Keratinocyte (primary cell): Measurements from ENCODE around the gene UBE2J2. TPM values are rescaled to one million over a fixed set of nuclear protein-coding genes. Genes with fewer than 3 reads are reported as not detected.

ENCODE experiments used
- DNase-seq: peaks from one replicate; pipeline ENCODE4 v3.0.0-alpha.2; 2011; ENCODE audit warnings: low read depth, missing footprints, low spot score
- FAIRE-seq: peaks from 2 replicates; lab custom pipeline; 2011; peaks lifted over from hg19 to GRCh38; lab: Jason Lieb, UNC
- H2AFZ ChIP-seq: 2 replicates; pipeline ENCODE4 v1.6.0; 2012; ENCODE audit warnings: low read length, control low read depth, inconsistent platforms; ENCODE audit not compliant: control insufficient read depth
- H3K27ac ChIP-seq: 2 replicates; pipeline ENCODE4 v1.5.1; 2011; ENCODE audit warnings: low read length; ENCODE audit not compliant: control insufficient read depth, insufficient read depth
- H3K27me3 ChIP-seq: 3 replicates; pipeline ENCODE4 v1.6.0; 2011; ENCODE audit warnings: low read length; ENCODE audit not compliant: control insufficient read depth, insufficient read depth; ENCODE audit errors: extremely low read depth
- H3K36me3 ChIP-seq, 2 experiments: 2 replicates in 1 of 2; 3 replicates in 1 of 2; pipeline ENCODE4 v1.5.1; 2011; ENCODE audit warnings: low read length in 2 of 2, mild to moderate bottlenecking in 1 of 2; ENCODE audit not compliant: control insufficient read depth in 2 of 2, insufficient read depth in 2 of 2; ENCODE audit errors: extremely low read depth in 1 of 2
- H3K4me1 ChIP-seq: 3 replicates; pipeline ENCODE4 v1.5.1; 2011; ENCODE audit warnings: low read length; ENCODE audit not compliant: control insufficient read depth, insufficient read depth; ENCODE audit errors: extremely low read depth
- H3K4me2 ChIP-seq: 3 replicates; pipeline ENCODE4 v1.6.0; 2011; ENCODE audit warnings: low read depth, low read length; ENCODE audit not compliant: control insufficient read depth, insufficient read depth; ENCODE audit errors: extremely low read depth
- H3K4me3 ChIP-seq, 3 experiments: fragments of 200-600 bp in 1 of 3; sonication (generic) in 1 of 3; 2 replicates in 2 of 3; 3 replicates in 1 of 3; pipeline ENCODE4 v1.5.1; 2011 to 2016; ENCODE audit warnings: low read length in 3 of 3, mild to moderate bottlenecking in 3 of 3, control low read depth in 2 of 3, inconsistent platforms in 1 of 3, low read depth in 1 of 3, mixed read lengths in 1 of 3, mixed run types in 1 of 3, moderate library complexity in 1 of 3; ENCODE audit not compliant: control insufficient read depth in 2 of 3, insufficient read depth in 2 of 3; ENCODE audit errors: extremely low read depth in 1 of 3
- H3K79me2 ChIP-seq: 2 replicates; pipeline ENCODE4 v1.6.0; 2012; ENCODE audit warnings: low read length; ENCODE audit not compliant: control insufficient read depth, insufficient read depth
- H3K9ac ChIP-seq: 3 replicates; pipeline ENCODE4 v1.6.0; 2011; ENCODE audit warnings: low read length; ENCODE audit not compliant: control insufficient read depth, insufficient read depth; ENCODE audit errors: extremely low read depth
- H3K9me1 ChIP-seq: 3 replicates; pipeline ENCODE4 v1.6.0; 2011; ENCODE audit warnings: low read length; ENCODE audit not compliant: control insufficient read depth, insufficient read depth; ENCODE audit errors: extremely low read depth
- H3K9me3 ChIP-seq: 2 replicates; pipeline ENCODE4 v1.5.1; 2012; ENCODE audit warnings: low read depth, low read length; ENCODE audit not compliant: control insufficient read depth
- H4K20me1 ChIP-seq: 3 replicates; pipeline ENCODE4 v1.6.0; 2011; ENCODE audit warnings: low read length; ENCODE audit not compliant: control insufficient read depth, insufficient read depth; ENCODE audit errors: extremely low read depth
- CTCF ChIP-seq, 3 experiments: IDR thresholded peaks in 1 of 3; conservative IDR thresholded peaks in 1 of 3; optimal IDR thresholded peaks in 1 of 3; 2 replicates in 2 of 3; 3 replicates in 1 of 3; pipeline versions ENCODE3 to v1.5.1; 2011; ENCODE audit warnings: low read length in 3 of 3, mild to moderate bottlenecking in 3 of 3, moderate library complexity in 2 of 3, control low read depth in 1 of 3, inconsistent platforms in 1 of 3; ENCODE audit not compliant: insufficient read depth in 2 of 3; ENCODE audit errors: extremely low read depth in 1 of 3
- EZH2 ChIP-seq: IDR thresholded peaks from one replicate; pipeline ENCODE4 v1.6.1; 2012; ENCODE audit warnings: inconsistent platforms, mild to moderate bottlenecking, low read length, moderate library complexity
- dilution Hi-C: fragments of 300-500 bp; cut with MboI; formaldehyde crosslinking; loops from one replicate; pipeline ENCODE4 v1.7.0; 2020; ENCODE audit warnings: low sequenced_read_pairs; ENCODE audit not compliant: extremely low pct_ligation_motif_present
- polyA plus RNA-seq, 5 experiments: library from polyadenylated mRNA; depleted of rRNA in 3 of 5; stranded (reverse) in 3 of 5; stranded (forward) in 1 of 5; unstranded in 1 of 5; fragments of >200 nt; gene quantifications; 1 replicate in 1 of 5; 2 replicates in 3 of 5; 3 replicates in 1 of 5; pipeline versions ENCODE4 v1.2.1 to v1.2.3, GENCODE V29; 2011 to 2012; ENCODE audit warnings: missing spikeins in 2 of 5, low read depth in 1 of 5, low replicate concordance in 1 of 5

The UBE2J2 gene
- polyA plus RNA-seq, 1 donor (not counting 4 experiments of a cell fraction or from before 2014, with no cell fraction given) = 27.0 TPM

- Histone ChIP-seq H3K79me2 (peaks cover 15% of the 10 kb centered on the region), H4K20me1 (peaks cover 20% of the 10 kb centered on the region), H3K27ac (no peak overlapping the region), H3K9ac (no peak overlapping the region), H2AFZ (no peak overlapping the region), H3K9me1 (no peaks in the 10 kb centered on the region), H3K4me1 (peaks cover 20% of the 10 kb centered on the region), H3K4me3 (no peak overlapping the region), H3K27me3 (no peaks in the 10 kb centered on the region), H3K9me3 (no peaks in the 10 kb centered on the region), H3K4me2 (no peak overlapping the region), H3K36me3 (peaks cover 42% of the 10 kb centered on the region in 2 experiments)
- FAIRE-seq (no peak), DNase-seq (no peak)
- TF ChIP-seq EZH2 = no peak
- no peak for TF ChIP-seq CTCF (optimal IDR thresholded peaks at IDR 0.05 in 1 of 3, IDR thresholded peaks at IDR 0.05 in 1 of 3, conservative IDR thresholded peaks at IDR 0.05 in 1 of 3; ENCODE audit: extremely low read depth in 1 of 3, insufficient read depth in 2 of 3, low read length in 3 of 3)
- dilution Hi-C loops = no loop called here
These were observed 12.7 kb downstream of the UBE2J2 start for GRCh38 chr1:1260843-1261560.

- Histone ChIP-seq H3K9me3 (no peaks in the 10 kb centered on the region), H3K27me3 (no peaks in the 10 kb centered on the region), H3K79me2 (peaks cover 10% of the 10 kb centered on the region), H2AFZ (no peak overlapping the region), H3K36me3 (peaks cover 42 to 48% of the 10 kb centered on the region in 2 experiments), H3K9me1 (no peaks in the 10 kb centered on the region), H3K27ac (no peak overlapping the region), H3K4me1 (peaks cover 15% of the 10 kb centered on the region), H4K20me1 (peaks cover 19% of the 10 kb centered on the region), H3K4me2 (no peak overlapping the region), H3K4me3 (no peak overlapping the region), H3K9ac (no peak overlapping the region)
- dilution Hi-C loops = no loop called here
- no peak for DNase-seq
- TF ChIP-seq EZH2 (no peak), CTCF (optimal IDR thresholded peaks at IDR 0.05 in 1 of 3, IDR thresholded peaks at IDR 0.05 in 1 of 3, conservative IDR thresholded peaks at IDR 0.05 in 1 of 3; ENCODE audit: extremely low read depth in 1 of 3, insufficient read depth in 2 of 3, low read length in 3 of 3) (no peak)
- FAIRE-seq = no peak
These were observed 13.6 kb downstream of the UBE2J2 start for GRCh38 chr1:1259951-1260600.
